ENCODE results near the gene ACHE. TPM values are rescaled to one million over a fixed set of nuclear protein-coding genes. Genes with fewer than 3 reads are reported as not detected.

Gene ACHE
- total RNA-seq, 1 experiment from 2014 or later: 7.0 TPM

DNA sequence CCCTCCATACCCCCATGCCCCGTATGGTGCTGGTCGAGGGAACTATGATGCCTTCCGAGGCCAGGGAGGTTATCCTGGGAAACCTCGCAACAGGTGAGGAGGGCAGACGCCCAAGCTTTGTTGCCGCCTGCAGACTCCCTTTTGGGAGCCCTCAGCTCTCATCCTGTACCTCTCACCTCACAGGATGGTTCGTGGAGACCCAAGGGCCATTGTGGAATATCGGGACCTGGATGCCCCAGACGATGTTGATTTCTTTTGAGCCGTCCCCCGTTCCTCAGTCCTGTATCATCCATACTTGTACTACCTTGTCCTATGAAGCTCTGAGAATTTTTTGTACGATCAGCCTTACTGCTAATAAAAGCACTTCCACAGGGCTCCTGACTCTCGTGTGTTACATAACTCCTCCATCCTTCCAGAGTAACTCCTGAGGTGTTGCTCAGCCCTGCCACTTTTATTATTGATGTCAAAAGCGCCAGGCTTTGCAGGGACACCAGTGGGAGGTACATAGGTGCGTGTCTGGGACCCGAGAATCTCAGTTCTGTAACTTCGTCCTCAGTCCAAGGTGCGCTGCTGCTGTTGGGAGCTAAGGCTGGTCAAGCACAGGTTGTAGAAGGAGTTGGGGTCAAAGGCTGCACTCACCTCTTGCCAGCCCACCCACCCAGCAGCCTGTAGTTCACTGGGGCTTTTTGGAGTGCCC lies 7.2 kb downstream of the ACHE start:
- Histone ChIP-seq H3K4me2 (ENCODE audit: insufficient read depth, insufficient read length, low read length) (peak overlapping the region; percentile 54), H2AK5ac (ENCODE audit: insufficient read length, low read length) (no peak overlapping the region), H4K8ac (replicated peaks; ENCODE audit: insufficient read length, low read depth, low read length) (no peak overlapping the region), H4K5ac (ENCODE audit: insufficient read length, low read depth, low read length) (no peak overlapping the region), H3K14ac (ENCODE audit: insufficient read depth, low read length) (no peak overlapping the region), H3K23me2 (ENCODE audit: insufficient read length, low read depth, low read length, poor library complexity, severe bottlenecking) (peaks cover 24% of the 10 kb centered on the region), H2BK15ac (ENCODE audit: low read depth, low read length) (no peak overlapping the region), H3K18ac (ENCODE audit: insufficient read length, low read depth, low read length) (no peak overlapping the region), H3K27ac (ENCODE audit: insufficient read length, low read depth, low read length) (no peak overlapping the region), H2BK5ac (ENCODE audit: insufficient read length, low read length) (no peak overlapping the region), H2BK12ac (ENCODE audit: insufficient read length, low read depth, low read length) (no peak overlapping the region), H3K23ac (ENCODE audit: insufficient read length, low read depth, low read length) (no peak overlapping the region), H3K4me1 (ENCODE audit: insufficient read depth, low read length) (peaks cover 2% of the 10 kb centered on the region; the same call in 1 of the 2 replicates), H3K79me2 (ENCODE audit: insufficient read depth, low read length) (peaks cover 6% of the 10 kb centered on the region; the same call in 1 of the 2 replicates), H3K27me3 (ENCODE audit: insufficient read depth, low read length) (no peaks in the 10 kb centered on the region), H2BK20ac (ENCODE audit: low read depth, low read length, poor library complexity, severe bottlenecking) (no peak overlapping the region), H3T11ph (ENCODE audit: low read length) (no peak overlapping the region), H4K91ac (ENCODE audit: insufficient read length, low read depth, low read length) (no peak overlapping the region), H4K20me1 (ENCODE audit: control insufficient read depth, insufficient read depth, insufficient read length) (no peaks in the 10 kb centered on the region), H3K9me3 (ENCODE audit: control insufficient read depth, low read depth, low read length) (no peaks in the 10 kb centered on the region), H3K9ac (ENCODE audit: extremely low read depth, insufficient read length, low read length) (peak overlapping the region; percentile 76), H3K4ac (ENCODE audit: low read depth, low read length) (no peak overlapping the region), H3K79me1 (ENCODE audit: insufficient read depth, low read depth, low read length, poor library complexity, severe bottlenecking) (no peaks in the 10 kb centered on the region), H2AFZ (ENCODE audit: low read length) (no peak overlapping the region), H3K56ac (ENCODE audit: insufficient read length, low read depth, low read length) (no peak overlapping the region), H2BK120ac (ENCODE audit: low read depth, low read length, poor library complexity, severe bottlenecking) (no peak overlapping the region)
- H3K4me3 Mint-ChIP-seq: peak overlapping the region; percentile 73 to 83
- no peak for DNase-seq
- TF ChIP-seq, protein P1, sequence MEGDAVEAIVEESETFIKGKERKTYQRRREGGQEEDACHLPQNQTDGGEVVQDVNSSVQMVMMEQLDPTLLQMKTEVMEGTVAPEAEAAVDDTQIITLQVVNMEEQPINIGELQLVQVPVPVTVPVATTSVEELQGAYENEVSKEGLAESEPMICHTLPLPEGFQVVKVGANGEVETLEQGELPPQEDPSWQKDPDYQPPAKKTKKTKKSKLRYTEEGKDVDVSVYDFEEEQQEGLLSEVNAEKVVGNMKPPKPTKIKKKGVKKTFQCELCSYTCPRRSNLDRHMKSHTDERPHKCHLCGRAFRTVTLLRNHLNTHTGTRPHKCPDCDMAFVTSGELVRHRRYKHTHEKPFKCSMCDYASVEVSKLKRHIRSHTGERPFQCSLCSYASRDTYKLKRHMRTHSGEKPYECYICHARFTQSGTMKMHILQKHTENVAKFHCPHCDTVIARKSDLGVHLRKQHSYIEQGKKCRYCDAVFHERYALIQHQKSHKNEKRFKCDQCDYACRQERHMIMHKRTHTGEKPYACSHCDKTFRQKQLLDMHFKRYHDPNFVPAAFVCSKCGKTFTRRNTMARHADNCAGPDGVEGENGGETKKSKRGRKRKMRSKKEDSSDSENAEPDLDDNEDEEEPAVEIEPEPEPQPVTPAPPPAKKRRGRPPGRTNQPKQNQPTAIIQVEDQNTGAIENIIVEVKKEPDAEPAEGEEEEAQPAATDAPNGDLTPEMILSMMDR (conservative IDR thresholded peaks at IDR 0.05): no peak
- WGBS (ENCODE audit: extremely low coverage, insufficient read length, low lambda C conversion rate): no CpG with 5 or more reads among the region's 18 CpGs
- H3K4me1 Mint-ChIP-seq: peaks cover 37 to 48% of the 10 kb centered on the region in 2 experiments
- peaks cover 47 to 56% (median 52%) of the 10 kb centered on the region in 3 experiments for H3K36me3 Mint-ChIP-seq (ENCODE audit: insufficient read depth in 1 of 3, low read depth in 3 of 3)
- H3K9me3 Mint-ChIP-seq: no peaks in the 10 kb centered on the region
- peak overlapping the region; percentile 4 to 92 (median 82); a peak in 6 of 7 replicates for H3K27ac Mint-ChIP-seq
- no peaks in the 10 kb centered on the region; the same call in 1 of the 2 replicates for H3K27me3 Mint-ChIP-seq (ENCODE audit: low read depth)

Measured in H9 (cell line).